Iris pigment epithelial cell (primary cell): ENCODE data around the gene KDELR3.

Experiments
- DNase-seq: peaks from one replicate; pipeline ENCODE4 v3.0.0-alpha.2; 2011; ENCODE audit warnings: low read depth

KDELR3 gene

GRCh38 chr22:38523029-38523428 is 55.1 kb downstream of the KDELR3 start:
- no peak for DNase-seq

- no peak for DNase-seq
Measured at GRCh38 chr22:38523479-38523878, 55.6 kb downstream of the KDELR3 start.

GRCh38 chr22:38524429-38524828 is 56.5 kb downstream of the KDELR3 start:
- DNase-seq, result no peak

GRCh38 chr22:38531251-38531938 is 63.5 kb downstream of the KDELR3 start:
- no peak for DNase-seq
